ENCODE results near the gene TMEM272. TPM values are rescaled to one million over a fixed set of nuclear protein-coding genes. Genes with fewer than 3 reads are reported as not detected.

Gene TMEM272
- total and polyA plus RNA-seq, 2 of the 13 experiments (the other 11 are each of a cell fraction or from before 2014, with no cell fraction given), result 0.37 to 0.62 TPM

GRCh38 chr13:51822106-51822815, 22.7 kb downstream of the TMEM272 start:
- no peak overlapping the region for H3K4me3 ChIP-seq (replicated peaks in 1 of 3; ENCODE audit: insufficient read depth in 1 of 3, low read depth in 2 of 3, low read length in 3 of 3)
- no peak for DNase-seq (ENCODE audit: low spot score)
- no peak overlapping the region for H3K9ac ChIP-seq (ENCODE audit: insufficient read depth, low read depth, low read length)
- H4K20me1 ChIP-seq (ENCODE audit: insufficient read depth, low read length), result no peaks in the 10 kb centered on the region
- H3K4me2 ChIP-seq (ENCODE audit: low read depth, low read length), result no peak overlapping the region
- in situ Hi-C loops (cut with HindIII; ENCODE audit: extremely low pct_ligation_motif_present, low pct_unique_long_range_greater_than_20kb), result no loop called here
- ChIA-PET POLR2A (interaction anchor here (1.1 kb wide), 1 partner anchor 24 kb away, joined by 3 read pairs; no protein-coding TSS in a partner anchor), CTCF (ENCODE audit: low intra/inter-chr PET ratio, low total read pairs) (no interaction called here)
- no TSS peak for BruUV-seq (replicated peaks)
- H3K36me3 ChIP-seq (replicated peaks in 1 of 2; ENCODE audit: control insufficient read depth in 1 of 2, insufficient read depth in 2 of 2, low read length in 2 of 2), result no peaks in the 10 kb centered on the region
- intact Hi-C loops (cut with micrococcal nuclease; ENCODE audit: unreplicated experiment), result no loop called here
- no peak for ATAC-seq
- no peak for FAIRE-seq
- WGBS (ENCODE audit: low lambda C conversion rate), result 88% methylated on average over 13 of the region's 13 CpGs
- no peak overlapping the region for H2AFZ ChIP-seq (ENCODE audit: low read length)
- no peaks in the 10 kb centered on the region for H3K79me2 ChIP-seq (ENCODE audit: insufficient read depth, low read length)
- no peak overlapping the region for H3K27ac ChIP-seq (ENCODE audit: extremely low read length, insufficient read depth, low read length)
- no peaks in the 10 kb centered on the region for H3K27me3 ChIP-seq (ENCODE audit: control insufficient read depth in 1 of 2, insufficient read depth in 2 of 2, low read length in 2 of 2)
- H3K4me1 ChIP-seq (ENCODE audit: insufficient read depth, low read length), result no peaks in the 10 kb centered on the region
- H3K9me3 ChIP-seq (ENCODE audit: low read length), result no peaks in the 10 kb centered on the region
- TF ChIP-seq NR2F2 (IDR thresholded peaks at IDR 0.05; ENCODE audit: borderline replicate concordance, low read depth), result no peak
- TF ChIP-seq SNRNP70 (IDR thresholded peaks at IDR 0.05; ENCODE audit: low read depth, low read length), result no peak
- TF ChIP-seq ZNF280B (CRISPR knock-in tag; IDR thresholded peaks at IDR 0.05; ENCODE audit: borderline replicate concordance), result no peak
- TF ChIP-seq ZNF878 (CRISPR knock-in tag; IDR thresholded peaks at IDR 0.05), result no peak
- no peak for TF ChIP-seq TRIM24 (CRISPR knock-in tag; IDR thresholded peaks at IDR 0.05)
- TF ChIP-seq TP53 (CRISPR knock-in tag; conservative IDR thresholded peaks at IDR 0.05), result no peak
- TF ChIP-seq, protein P1, sequence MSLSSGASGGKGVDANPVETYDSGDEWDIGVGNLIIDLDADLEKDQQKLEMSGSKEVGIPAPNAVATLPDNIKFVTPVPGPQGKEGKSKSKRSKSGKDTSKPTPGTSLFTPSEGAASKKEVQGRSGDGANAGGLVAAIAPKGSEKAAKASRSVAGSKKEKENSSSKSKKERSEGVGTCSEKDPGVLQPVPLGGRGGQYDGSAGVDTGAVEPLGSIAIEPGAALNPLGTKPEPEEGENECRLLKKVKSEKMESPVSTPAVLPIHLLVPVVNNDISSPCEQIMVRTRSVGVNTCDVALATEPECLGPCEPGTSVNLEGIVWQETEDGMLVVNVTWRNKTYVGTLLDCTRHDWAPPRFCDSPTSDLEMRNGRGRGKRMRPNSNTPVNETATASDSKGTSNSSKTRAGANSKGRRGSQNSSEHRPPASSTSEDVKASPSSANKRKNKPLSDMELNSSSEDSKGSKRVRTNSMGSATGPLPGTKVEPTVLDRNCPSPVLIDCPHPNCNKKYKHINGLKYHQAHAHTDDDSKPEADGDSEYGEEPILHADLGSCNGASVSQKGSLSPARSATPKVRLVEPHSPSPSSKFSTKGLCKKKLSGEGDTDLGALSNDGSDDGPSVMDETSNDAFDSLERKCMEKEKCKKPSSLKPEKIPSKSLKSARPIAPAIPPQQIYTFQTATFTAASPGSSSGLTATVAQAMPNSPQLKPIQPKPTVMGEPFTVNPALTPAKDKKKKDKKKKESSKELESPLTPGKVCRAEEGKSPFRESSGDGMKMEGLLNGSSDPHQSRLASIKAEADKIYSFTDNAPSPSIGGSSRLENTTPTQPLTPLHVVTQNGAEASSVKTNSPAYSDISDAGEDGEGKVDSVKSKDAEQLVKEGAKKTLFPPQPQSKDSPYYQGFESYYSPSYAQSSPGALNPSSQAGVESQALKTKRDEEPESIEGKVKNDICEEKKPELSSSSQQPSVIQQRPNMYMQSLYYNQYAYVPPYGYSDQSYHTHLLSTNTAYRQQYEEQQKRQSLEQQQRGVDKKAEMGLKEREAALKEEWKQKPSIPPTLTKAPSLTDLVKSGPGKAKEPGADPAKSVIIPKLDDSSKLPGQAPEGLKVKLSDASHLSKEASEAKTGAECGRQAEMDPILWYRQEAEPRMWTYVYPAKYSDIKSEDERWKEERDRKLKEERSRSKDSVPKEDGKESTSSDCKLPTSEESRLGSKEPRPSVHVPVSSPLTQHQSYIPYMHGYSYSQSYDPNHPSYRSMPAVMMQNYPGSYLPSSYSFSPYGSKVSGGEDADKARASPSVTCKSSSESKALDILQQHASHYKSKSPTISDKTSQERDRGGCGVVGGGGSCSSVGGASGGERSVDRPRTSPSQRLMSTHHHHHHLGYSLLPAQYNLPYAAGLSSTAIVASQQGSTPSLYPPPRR (CRISPR knock-in tag; IDR thresholded peaks at IDR 0.05; ENCODE audit: borderline replicate concordance), result no peak
- no peak for TF ChIP-seq SP140L (CRISPR knock-in tag; IDR thresholded peaks at IDR 0.05; ENCODE audit: borderline replicate concordance)
- no peak for TF ChIP-seq PPARG (CRISPR knock-in tag; conservative IDR thresholded peaks at IDR 0.05)
- TF ChIP-seq SALL1 (CRISPR knock-in tag; IDR thresholded peaks at IDR 0.05), result no peak
- no peak for TF ChIP-seq CHD2 (IDR thresholded peaks at IDR 0.05; ENCODE audit: low read depth, low read length)
- TF ChIP-seq ZNF230 (CRISPR knock-in tag; IDR thresholded peaks at IDR 0.05), result no peak
- no peak for TF ChIP-seq ATF6 (CRISPR knock-in tag; conservative IDR thresholded peaks at IDR 0.05)
- TF ChIP-seq, protein P2, sequence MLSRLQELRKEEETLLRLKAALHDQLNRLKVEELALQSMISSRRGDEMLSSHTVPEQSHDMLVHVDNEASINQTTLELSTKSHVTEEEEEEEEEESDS (CRISPR knock-in tag; IDR thresholded peaks at IDR 0.05; ENCODE audit: borderline replicate concordance), result no peak
- TF ChIP-seq KLF12 (CRISPR knock-in tag; IDR thresholded peaks at IDR 0.05; ENCODE audit: borderline replicate concordance), result no peak

Measured in HepG2 (cell line).